ENCODE measurements around the gene C8B.
A peak's percentile ranks its signal among the peaks of the same experiment; 100 is the strongest.

Gene C8B

GRCh38 chr1:56931211-56931610 is 34.6 kb downstream of the C8B start:
- no peak for DNase-seq (ENCODE audit: low spot score)

- DNase-seq (ENCODE audit: low spot score): no peak
Measured at GRCh38 chr1:56929492-56929891, 36.3 kb downstream of the C8B start.

DNA sequence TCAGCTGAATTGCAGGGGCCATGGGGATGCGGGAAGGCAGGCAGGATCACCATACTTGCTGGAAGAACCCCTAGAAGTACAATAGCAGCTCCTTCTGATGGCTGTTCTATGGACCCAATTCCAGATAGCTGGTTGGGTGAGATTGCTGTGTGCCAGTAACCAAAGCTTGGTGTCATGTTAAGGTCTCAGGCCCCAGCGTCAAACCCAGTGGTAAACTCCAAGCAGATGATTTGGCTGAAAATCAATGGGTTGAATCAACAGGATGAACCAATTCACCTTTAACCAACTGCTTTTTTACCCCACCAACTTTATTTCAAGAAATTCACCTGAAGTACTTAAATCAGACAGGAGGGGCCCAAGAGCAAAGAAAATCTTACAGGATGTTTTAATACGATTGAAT is 37.8 kb downstream of the C8B start:
- no peak for DNase-seq (ENCODE audit: low spot score)

DNA sequence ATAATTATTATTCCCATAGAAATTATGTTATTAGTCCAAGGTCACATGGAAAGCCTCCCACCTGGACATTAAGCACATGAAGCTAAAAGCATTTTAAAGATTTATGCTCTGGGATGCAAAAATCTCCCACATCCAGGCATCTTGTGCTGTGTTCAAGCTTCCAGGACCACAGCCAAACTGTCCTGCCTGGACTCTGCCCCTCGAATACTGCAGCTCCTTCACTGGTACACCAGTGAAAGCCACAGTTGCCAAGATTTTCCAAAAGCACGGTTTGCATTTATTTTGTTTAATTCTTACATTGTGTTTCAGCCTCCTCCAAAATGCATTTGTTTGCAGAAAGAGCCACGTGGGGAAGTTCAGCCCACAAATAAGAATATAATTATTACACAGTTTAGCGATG is 38.6 kb downstream of the C8B start:
- no peak for DNase-seq (ENCODE audit: low spot score)

- no peak for DNase-seq (ENCODE audit: low spot score)
Measured at GRCh38 chr1:56925193-56925592, 40.6 kb downstream of the C8B start.

DNA sequence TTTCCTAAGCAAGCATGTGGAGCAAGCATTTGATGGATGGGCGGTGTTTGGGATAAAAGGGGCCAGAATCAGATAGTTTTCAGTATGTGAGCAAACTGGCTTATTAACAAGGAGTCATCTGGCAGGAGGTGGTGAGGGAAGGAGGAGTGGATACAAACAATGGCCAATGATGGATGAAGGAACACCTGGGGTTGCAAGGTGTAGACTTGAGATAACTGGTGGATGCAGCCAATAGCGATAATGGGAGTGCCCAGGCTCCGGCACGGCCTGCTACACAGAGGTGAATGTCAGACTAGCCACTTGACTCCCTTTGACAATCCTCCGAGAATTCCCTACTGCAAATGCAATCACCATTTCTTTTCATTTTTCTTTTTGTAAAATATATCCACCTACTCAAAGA is 41.7 kb downstream of the C8B start:
- no peak for DNase-seq (ENCODE audit: low spot score)

- no peak for DNase-seq (ENCODE audit: low spot score)
Measured at GRCh38 chr1:56923201-56923600, 42.6 kb downstream of the C8B start.

- DNase-seq (ENCODE audit: low spot score): no peak
Measured at GRCh38 chr1:56922507-56922906, 43.3 kb downstream of the C8B start.

DNA sequence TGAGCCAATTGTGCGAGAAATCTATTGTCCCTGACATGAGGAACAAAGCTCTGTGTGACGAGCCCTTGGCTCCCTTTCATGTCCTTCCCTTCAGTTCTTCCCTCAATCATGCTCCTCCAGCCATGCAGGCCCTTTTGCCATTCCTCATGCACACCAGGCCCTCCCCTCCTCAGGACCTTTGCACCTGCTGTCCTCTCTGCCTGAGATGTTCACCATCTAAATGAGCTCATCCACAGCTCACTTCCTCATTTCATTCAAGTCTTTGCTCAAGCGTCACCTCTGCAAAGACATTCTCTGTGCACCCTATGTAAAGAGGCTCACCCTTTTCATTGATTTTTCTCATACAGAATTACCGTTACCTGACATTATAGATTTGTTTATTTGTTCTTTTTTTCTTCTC is 43.7 kb downstream of the C8B start:
- DNase-seq (ENCODE audit: low spot score): no peak

- DNase-seq (ENCODE audit: low spot score): no peak
Measured at GRCh38 chr1:56921479-56921878, 44.3 kb downstream of the C8B start.

- no peak for DNase-seq (ENCODE audit: low spot score)
Measured at GRCh38 chr1:56920591-56921001, 45.2 kb downstream of the C8B start.

GRCh38 chr1:56917356-56917755 is 48.5 kb downstream of the C8B start:
- DNase-seq (ENCODE audit: low spot score): no peak

- DNase-seq (ENCODE audit: low spot score): no peak
Measured at GRCh38 chr1:56916630-56917029, 49.2 kb downstream of the C8B start.

DNA sequence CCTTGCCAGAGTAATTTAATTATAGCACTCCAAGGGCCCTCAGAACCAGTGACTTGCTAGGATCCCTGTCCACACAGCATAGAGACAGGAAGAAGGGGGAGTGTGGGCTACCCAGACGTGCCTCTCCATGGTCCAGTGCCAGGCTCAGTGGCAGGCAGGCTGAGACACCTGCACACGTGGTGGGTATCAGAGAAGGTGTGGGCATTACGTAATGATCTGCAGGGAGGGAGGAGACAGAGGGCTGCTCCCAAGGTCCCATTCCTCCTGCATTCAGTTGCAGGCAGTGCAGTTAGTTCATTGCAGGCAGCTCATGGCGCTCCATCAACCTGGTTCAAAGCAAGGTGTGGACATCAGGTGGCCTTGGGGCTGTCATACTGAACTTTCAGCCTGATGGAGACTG is 49.9 kb downstream of the C8B start:
- DNase-seq (ENCODE audit: low spot score): no peak

GRCh38 chr1:56912325-56912724 is 53.5 kb downstream of the C8B start:
- DNase-seq (ENCODE audit: low spot score): no peak

DNA sequence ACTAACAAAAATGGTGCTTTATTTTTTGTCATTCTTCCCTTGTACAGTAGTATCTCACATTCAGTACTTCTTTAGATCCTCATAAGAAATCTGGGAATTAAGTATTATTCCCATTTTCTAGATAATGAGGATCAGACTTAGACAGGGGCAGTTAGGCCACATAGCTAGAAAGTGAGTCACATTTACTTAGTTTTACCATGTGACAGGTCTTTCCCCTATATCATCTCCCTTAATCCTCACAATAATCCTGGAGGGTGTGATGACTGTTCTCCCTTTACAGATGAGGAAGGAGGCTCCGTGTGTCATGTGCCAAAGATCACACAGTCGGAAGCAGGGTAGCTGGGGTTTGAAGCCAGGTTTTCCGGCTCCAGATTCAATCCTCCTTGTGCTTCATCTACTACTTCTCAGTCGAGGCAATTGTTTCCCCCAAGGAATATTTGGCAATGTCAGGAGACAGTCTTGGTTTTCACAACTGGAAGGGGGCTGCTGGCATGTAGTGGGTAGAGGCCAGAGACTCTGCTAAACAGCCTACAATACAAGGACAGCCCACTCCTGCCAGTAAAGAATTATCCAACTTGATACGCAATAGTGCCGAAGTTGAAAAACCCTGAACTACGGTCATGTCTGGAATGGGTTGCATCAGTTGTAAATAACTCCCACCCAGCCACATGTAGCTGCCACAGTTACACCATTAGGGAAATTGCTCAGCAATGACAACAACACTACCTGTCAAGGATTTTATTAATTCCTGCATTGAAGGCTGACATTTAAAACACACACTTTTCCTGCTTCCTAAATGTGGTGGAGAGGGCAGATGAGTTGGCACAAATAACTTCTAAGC is 54.5 kb downstream of the C8B start:
- DNase-seq (ENCODE audit: low spot score): peak; percentile 13

GRCh38 chr1:56910441-56910985 is 55.3 kb downstream of the C8B start:
- DNase-seq (ENCODE audit: low spot score): no peak

DNA sequence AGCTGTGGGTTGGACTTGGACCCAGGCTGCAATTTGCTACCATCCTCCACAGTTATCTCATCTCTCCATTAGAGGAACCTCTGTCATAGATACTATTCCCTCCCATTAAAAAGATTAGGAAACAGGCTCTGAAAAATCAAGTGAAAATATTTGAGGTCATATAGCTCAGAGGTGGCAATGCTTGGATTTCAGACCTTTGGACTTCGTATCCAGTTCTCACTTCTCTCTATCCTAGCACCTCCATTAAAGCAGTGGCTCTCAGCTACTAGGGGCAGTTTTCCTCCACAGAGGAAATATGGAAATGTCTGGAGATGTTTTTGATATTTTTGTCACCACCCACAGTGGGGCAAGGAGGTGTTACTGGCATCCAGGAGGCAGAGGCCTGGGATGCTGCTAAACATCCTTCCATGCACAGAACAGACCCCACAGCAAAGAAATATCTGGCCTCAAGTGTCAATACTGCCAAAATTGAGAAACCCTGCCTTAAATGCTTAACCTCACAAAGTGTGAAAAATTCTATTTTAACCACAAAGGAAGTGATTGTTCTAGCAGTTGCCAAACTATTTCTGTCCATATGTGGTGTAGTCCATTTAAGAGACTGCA is 57.1 kb downstream of the C8B start:
- no peak for DNase-seq (ENCODE audit: low spot score)

DNA sequence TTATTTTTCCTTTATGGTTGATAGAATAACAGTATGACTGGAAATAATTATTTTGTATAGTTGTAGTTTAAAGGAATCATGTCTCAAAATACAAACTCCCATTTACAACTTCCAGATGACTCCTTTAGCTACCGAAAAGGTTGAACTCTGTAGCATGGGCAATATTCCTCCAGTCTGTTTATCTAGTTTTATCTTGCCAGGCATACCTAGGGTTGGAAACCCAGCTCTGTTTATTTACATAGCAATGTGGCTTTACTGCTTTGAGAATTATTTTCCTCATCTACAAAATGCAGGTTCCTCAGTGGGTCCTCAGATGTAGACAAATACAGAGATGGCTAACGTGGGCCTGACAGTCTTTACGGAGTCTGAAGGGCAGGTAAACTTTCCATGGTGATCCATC is 60.1 kb downstream of the C8B start:
- no peak for DNase-seq (ENCODE audit: low spot score)

DNA sequence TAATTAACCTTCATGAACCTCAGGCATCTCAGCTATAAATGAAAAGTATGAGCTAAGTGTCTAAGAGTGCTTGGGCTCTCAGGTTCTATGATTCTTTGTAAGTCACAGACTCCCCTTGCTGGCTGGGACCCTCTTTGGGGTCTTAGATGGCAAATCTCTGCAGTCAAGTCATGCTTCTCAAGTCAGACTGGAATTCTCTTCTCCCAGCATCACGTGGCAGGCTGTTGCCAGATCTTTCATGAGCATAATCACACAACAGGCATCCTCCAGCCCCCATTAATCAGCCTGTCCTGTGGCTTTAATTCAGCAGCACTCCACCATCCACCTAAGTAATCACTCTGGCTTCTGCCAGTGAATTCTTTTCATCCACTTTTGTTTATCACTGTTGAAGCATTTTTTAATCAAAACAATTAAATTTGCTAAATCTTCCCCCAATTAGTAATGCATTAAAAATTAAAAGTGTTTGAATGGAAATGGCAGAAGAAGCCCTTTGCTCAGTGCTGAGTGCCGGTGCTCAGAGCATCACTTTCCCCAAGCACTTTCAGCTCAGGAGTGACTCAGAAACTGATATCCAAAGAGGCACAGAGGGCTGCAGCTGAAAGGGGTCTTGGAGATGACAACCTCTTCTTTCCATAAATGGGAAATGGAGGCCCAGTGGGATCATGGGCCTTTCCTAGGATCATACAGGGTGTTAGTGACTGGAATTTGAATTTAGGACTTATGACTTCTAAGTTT is 61.0 kb downstream of the C8B start:
- no peak for DNase-seq (ENCODE audit: low spot score)

DNA sequence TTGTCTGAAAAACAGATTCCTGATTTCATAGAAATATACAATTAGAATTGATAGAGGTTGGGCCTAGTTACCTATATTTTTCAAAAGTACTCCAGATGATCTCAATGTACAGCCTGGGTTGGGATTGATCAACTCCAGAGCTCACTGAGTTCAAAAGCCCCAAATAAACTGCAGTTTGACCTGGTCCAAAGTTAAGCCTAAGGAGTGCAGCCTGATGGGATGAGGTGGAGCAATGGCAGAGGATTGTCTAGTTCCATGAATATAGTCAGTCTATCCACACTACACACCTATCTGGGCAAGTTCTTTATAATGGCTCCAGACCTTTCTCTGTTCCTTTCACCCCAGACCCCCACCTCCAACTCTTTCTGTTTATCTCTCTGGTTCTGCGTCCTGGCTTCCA is 62.0 kb downstream of the C8B start:
- no peak for DNase-seq (ENCODE audit: low spot score)

GRCh38 chr1:56901716-56902115 is 64.1 kb downstream of the C8B start:
- DNase-seq (ENCODE audit: low spot score): no peak

- no peak for DNase-seq (ENCODE audit: low spot score)
Measured at GRCh38 chr1:56898879-56899278, 66.9 kb downstream of the C8B start.
